OCI-LY7 (cell line): ENCODE data around the gene COLEC12.

Experiments
- CTCF ChIP-seq: fragments of 200-600 bp; sonication (generic); conservative IDR thresholded peaks from 2 replicates; pipeline ENCODE4 v1.5.1; 2014; ENCODE audit warnings: mild to moderate bottlenecking, antibody characterized with exemption, low read length, moderate library complexity, mixed read lengths
- EZH2phosphoT487 ChIP-seq: fragments of 200-600 bp; sonication (generic); IDR thresholded peaks from 2 replicates; pipeline ENCODE4 v1.6.1; 2018; ENCODE audit warnings: low read depth, borderline replicate concordance, mild to moderate bottlenecking, mixed run types, antibody characterized with exemption, low read length, moderate library complexity, mixed read lengths

GRCh38 chr18:336713-337112 lies 163.8 kb downstream of the COLEC12 start:
- TF ChIP-seq EZH2phosphoT487 (no peak), CTCF (no peak)
